ENCODE measurements around the gene CCNY.

- TF ChIP-seq, protein P1, sequence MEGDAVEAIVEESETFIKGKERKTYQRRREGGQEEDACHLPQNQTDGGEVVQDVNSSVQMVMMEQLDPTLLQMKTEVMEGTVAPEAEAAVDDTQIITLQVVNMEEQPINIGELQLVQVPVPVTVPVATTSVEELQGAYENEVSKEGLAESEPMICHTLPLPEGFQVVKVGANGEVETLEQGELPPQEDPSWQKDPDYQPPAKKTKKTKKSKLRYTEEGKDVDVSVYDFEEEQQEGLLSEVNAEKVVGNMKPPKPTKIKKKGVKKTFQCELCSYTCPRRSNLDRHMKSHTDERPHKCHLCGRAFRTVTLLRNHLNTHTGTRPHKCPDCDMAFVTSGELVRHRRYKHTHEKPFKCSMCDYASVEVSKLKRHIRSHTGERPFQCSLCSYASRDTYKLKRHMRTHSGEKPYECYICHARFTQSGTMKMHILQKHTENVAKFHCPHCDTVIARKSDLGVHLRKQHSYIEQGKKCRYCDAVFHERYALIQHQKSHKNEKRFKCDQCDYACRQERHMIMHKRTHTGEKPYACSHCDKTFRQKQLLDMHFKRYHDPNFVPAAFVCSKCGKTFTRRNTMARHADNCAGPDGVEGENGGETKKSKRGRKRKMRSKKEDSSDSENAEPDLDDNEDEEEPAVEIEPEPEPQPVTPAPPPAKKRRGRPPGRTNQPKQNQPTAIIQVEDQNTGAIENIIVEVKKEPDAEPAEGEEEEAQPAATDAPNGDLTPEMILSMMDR (conservative IDR thresholded peaks at IDR 0.05; ENCODE audit: low read length) = no peak
- no peak for TF ChIP-seq EZH2phosphoT487 (IDR thresholded peaks at IDR 0.05; ENCODE audit: borderline replicate concordance, low read depth, low read length)
These were observed 32.8 kb downstream of the CCNY start for GRCh38 chr10:35369049-35369611.

Data from OCI-LY7 (cell line).